WTC11 (cell line): ENCODE data around the gene THEM5. TPM values are rescaled to one million over a fixed set of nuclear protein-coding genes. Genes with fewer than 3 reads are reported as not detected.

ENCODE experiments used
- ATAC-seq: fragments of 200-7000 bp; cut with Tn5 transposase; 2 replicates; pipeline ENCODE4 v1.10.0; 2021; ENCODE audit warnings: mild to moderate bottlenecking, moderate library complexity
- CTCF ChIA-PET: fragments of 300-600 bp; sonication (Branson Sonifier 250); formaldehyde crosslinking; loops from one replicate; lab custom pipeline; 2021; ENCODE audit warnings: antibody characterized with exemption; lab: Charles Lee
- POLR2A ChIA-PET: fragments of 350-600 bp; sonication (Branson Sonifier 250); formaldehyde crosslinking; loops from one replicate; lab custom pipeline; 2021; ENCODE audit warnings: antibody characterized with exemption; lab: Charles Lee
- DNase-seq: peaks from one replicate; pipeline ENCODE4 v3.0.0; 2021; ENCODE audit warnings: low spot score
- H3K27ac Mint-ChIP-seq: 2 replicates; pipeline ENCODE4 v1.8.0; 2021; ENCODE audit warnings: mixed read lengths
- H3K27me3 Mint-ChIP-seq: 2 replicates; pipeline ENCODE4 v1.8.0; 2021; ENCODE audit warnings: low read depth, mild to moderate bottlenecking, moderate library complexity, mixed read lengths
- H3K36me3 Mint-ChIP-seq: 2 replicates; pipeline ENCODE4 v1.8.0; 2021; ENCODE audit warnings: mixed read lengths
- H3K4me1 Mint-ChIP-seq: 2 replicates; pipeline ENCODE4 v1.8.0; 2022; ENCODE audit warnings: mixed read lengths
- H3K4me3 Mint-ChIP-seq: 2 replicates; pipeline ENCODE4 v1.8.0; 2021; ENCODE audit warnings: mild to moderate bottlenecking, moderate library complexity, mixed read lengths
- H3K9me3 Mint-ChIP-seq: 2 replicates; pipeline ENCODE4 v1.8.0; 2021; ENCODE audit warnings: mixed read lengths
- MAX ChIP-seq: sonication (generic); formaldehyde crosslinking; IDR thresholded peaks from 2 replicates; pipeline ENCODE4 v1.8.0; 2022; ENCODE audit warnings: mild to moderate bottlenecking, missing genetic modification reagents
- NFYB ChIP-seq: sonication (generic); formaldehyde crosslinking; conservative IDR thresholded peaks from 2 replicates; pipeline ENCODE4 v1.8.0; 2022; ENCODE audit warnings: low read depth, missing genetic modification reagents
- USF1 ChIP-seq: sonication (generic); formaldehyde crosslinking; IDR thresholded peaks from 2 replicates; pipeline ENCODE4 v1.8.0; 2022; ENCODE audit warnings: mild to moderate bottlenecking, missing genetic modification reagents
- USF2 ChIP-seq: sonication (generic); formaldehyde crosslinking; IDR thresholded peaks from 2 replicates; pipeline ENCODE4 v1.8.1; 2023; ENCODE audit warnings: mild to moderate bottlenecking, missing genetic modification reagents, moderate library complexity
- ZNF423 ChIP-seq: fragments of 250-450 bp; sonication (Bioruptor Pico); IDR thresholded peaks from 2 replicates; pipeline ENCODE4 v2.1.2; 2022; ENCODE audit warnings: mild to moderate bottlenecking, moderate library complexity
- ZNF532 ChIP-seq: fragments of 250-450 bp; sonication (Bioruptor Pico); IDR thresholded peaks from 2 replicates; pipeline ENCODE4 v1.9.0; 2021; ENCODE audit warnings: mild to moderate bottlenecking, borderline replicate concordance
- ZSCAN18 ChIP-seq: fragments of 250-450 bp; sonication (Bioruptor Pico); IDR thresholded peaks from 2 replicates; pipeline ENCODE4 v2.1.2; 2022; ENCODE audit warnings: mild to moderate bottlenecking, moderate library complexity
- total RNA-seq: library from RNA; stranded (reverse); gene quantifications from 3 replicates; pipeline ENCODE4 v1.2.3, GENCODE V29; 2021

The THEM5 gene
- total RNA-seq, 1 experiment from 2014 or later = not detected

- CTCF ChIA-PET = interaction anchor here (0.6 to 2.6 kb wide), 9 partner anchors 10 to 396 kb away, joined by 3 to 15 read pairs (median 4); partner anchors contain the start of genes C2CD4D, CELF3 and TDRKH
- H3K27me3 Mint-ChIP-seq = peaks cover 6% of the 10 kb centered on the region; the same call in 1 of the 2 replicates
- peak overlapping the region; percentile 24 for H3K4me3 Mint-ChIP-seq
These were observed 27.5 kb downstream of the THEM5 start for GRCh38 chr1:151825751-151826660.

More at GRCh38 chr1:151825751-151826660, 27.5 kb downstream of the THEM5 start:
- no peaks in the 10 kb centered on the region for H3K36me3 Mint-ChIP-seq
- peak; percentile 74 for TF ChIP-seq USF2 (CRISPR knock-in tag)
- TF ChIP-seq ZNF423 (CRISPR knock-in tag) = peak; percentile 69
- peak; percentile 56; the same call in 1 of the 2 replicates for TF ChIP-seq MAX
- no peak for TF ChIP-seq ZNF532
- peak; percentile 76 for TF ChIP-seq NFYB (CRISPR knock-in tag)
- TF ChIP-seq ZSCAN18 (CRISPR knock-in tag) = no peak
- peak; percentile 51; the same call in 1 of the 2 replicates for TF ChIP-seq USF1 (CRISPR knock-in tag)
- TF ChIP-seq, all 79 proteins: peak for 5
- Mint-ChIP-seq H3K9me3 (no peaks in the 10 kb centered on the region), H3K27ac (no peak overlapping the region), H3K4me1 (peaks cover 47% of the 10 kb centered on the region)
- POLR2A ChIA-PET = no interaction called here
- ATAC-seq = peak; percentile 38
- DNase-seq = peak; percentile 55
